CD14-positive monocyte (primary cell): ENCODE measurements around the gene RNPS1. TPM values are rescaled to one million over a fixed set of nuclear protein-coding genes. Genes with fewer than 3 reads are reported as not detected.

Experiments
- DNase-seq, 3 donors: peaks; one replicate each; pipeline ENCODE4 v3.0.0-alpha.2; 2011 to 2022
- H2AFZ ChIP-seq: 2 replicates; pipeline ENCODE4 v1.6.0; 2012; ENCODE audit warnings: mild to moderate bottlenecking, low read depth, low read length, inconsistent platforms; ENCODE audit not compliant: insufficient read depth, poor library complexity, severe bottlenecking
- H3K27ac ChIP-seq, 2 donors: 1 replicate in 1 of 2; 2 replicates in 1 of 2; pipeline ENCODE4 v1.5.1; 2012 to 2013; ENCODE audit warnings: low read length in 2 of 2, control low read depth in 1 of 2, inconsistent platforms in 1 of 2, low read depth in 1 of 2, mild to moderate bottlenecking in 1 of 2
- H3K27me3 ChIP-seq, 2 donors: one replicate each; pipeline versions ENCODE4 v1.6.0 to v1.6.1; 2011 to 2013; ENCODE audit warnings: low read length in 2 of 2; ENCODE audit not compliant: control insufficient read depth in 2 of 2, insufficient read depth in 2 of 2
- H3K36me3 ChIP-seq, 2 donors: replicated peaks in 1 of 2; 1 replicate in 1 of 2; 2 replicates in 1 of 2; pipeline versions ENCODE4 v1.5.1 to v1.6.1; 2012 to 2013; ENCODE audit warnings: low read length in 2 of 2, control low read depth in 1 of 2, inconsistent platforms in 1 of 2, mild to moderate bottlenecking in 1 of 2; ENCODE audit not compliant: insufficient read depth in 2 of 2, control insufficient read depth in 1 of 2
- H3K4me1 ChIP-seq, 2 donors: 1 replicate in 1 of 2; 2 replicates in 1 of 2; pipeline versions ENCODE4 v1.5.1 to v1.6.1; 2012 to 2013; ENCODE audit warnings: low read length in 2 of 2, control low read depth in 1 of 2, inconsistent platforms in 1 of 2, mild to moderate bottlenecking in 1 of 2, moderate library complexity in 1 of 2; ENCODE audit not compliant: insufficient read depth in 2 of 2, control insufficient read depth in 1 of 2
- H3K4me2 ChIP-seq: replicated peaks from 2 replicates; pipeline ENCODE3; 2012; ENCODE audit warnings: low read length, moderate library complexity, mild to moderate bottlenecking; ENCODE audit not compliant: poor library complexity, severe bottlenecking; ENCODE audit errors: extremely low read depth
- H3K4me3 ChIP-seq, 3 experiments: fragments of 200-600 bp in 1 of 3; sonication (generic) in 1 of 3; replicated peaks in 1 of 3; 1 replicate in 2 of 3; 2 replicates in 1 of 3; pipeline ENCODE4 v1.5.1; 2011 to 2013; ENCODE audit warnings: low read length in 3 of 3, mild to moderate bottlenecking in 3 of 3, control low read depth in 2 of 3, low read depth in 2 of 3, inconsistent platforms in 1 of 3, moderate library complexity in 1 of 3
- H3K79me2 ChIP-seq: 2 replicates; pipeline ENCODE4 v1.6.0; 2012; ENCODE audit warnings: mild to moderate bottlenecking, control low read depth, inconsistent platforms, low read length, moderate library complexity; ENCODE audit not compliant: insufficient read depth
- H3K9ac ChIP-seq: 2 replicates; pipeline ENCODE4 v1.6.0; 2017; ENCODE audit warnings: low read length, mild to moderate bottlenecking; ENCODE audit not compliant: insufficient read depth, poor library complexity, severe bottlenecking
- H3K9me3 ChIP-seq, 2 donors: replicated peaks in 1 of 2; 1 replicate in 1 of 2; 2 replicates in 1 of 2; pipeline versions ENCODE4 v1.5.1 to v1.6.1; 2012 to 2013; ENCODE audit warnings: low read length in 2 of 2, control low read depth in 1 of 2; ENCODE audit not compliant: control insufficient read depth in 1 of 2, insufficient read depth in 1 of 2
- H4K20me1 ChIP-seq: 2 replicates; pipeline ENCODE4 v1.6.0; 2012; ENCODE audit warnings: mild to moderate bottlenecking, low read length, control low read depth, moderate library complexity; ENCODE audit not compliant: insufficient read depth
- H3K27ac Mint-ChIP-seq, 7 donors: one replicate each; pipeline ENCODE4 v1.8.0; 2020; ENCODE audit warnings: mild to moderate bottlenecking in 7 of 7, mixed read lengths in 7 of 7, moderate library complexity in 6 of 7, inconsistent platforms in 2 of 7
- H3K27me3 Mint-ChIP-seq, 3 donors: one replicate each; pipeline ENCODE4 v1.8.0; 2021 to 2022; ENCODE audit warnings: low read depth in 3 of 3, mild to moderate bottlenecking in 3 of 3, mixed read lengths in 3 of 3, moderate library complexity in 3 of 3, inconsistent platforms in 1 of 3
- H3K36me3 Mint-ChIP-seq, 2 donors: one replicate each; pipeline ENCODE4 v1.8.0; 2020; ENCODE audit warnings: mixed read lengths in 2 of 2, inconsistent platforms in 1 of 2, mild to moderate bottlenecking in 1 of 2
- H3K4me1 Mint-ChIP-seq: one replicate; pipeline ENCODE4 v1.8.0; 2020; ENCODE audit warnings: mild to moderate bottlenecking, mixed read lengths
- H3K4me3 Mint-ChIP-seq, 2 donors: one replicate each; pipeline ENCODE4 v1.8.0; 2020; ENCODE audit warnings: mild to moderate bottlenecking in 2 of 2, mixed read lengths in 2 of 2, moderate library complexity in 1 of 2
- H3K9me3 Mint-ChIP-seq, 7 donors: one replicate each; pipeline ENCODE4 v1.8.0; 2020 to 2022; ENCODE audit warnings: mixed read lengths in 7 of 7, mild to moderate bottlenecking in 6 of 7, moderate library complexity in 6 of 7, inconsistent platforms in 2 of 7
- WGBS: methylation state at CpG from one replicate; pipeline ENCODE4 v1.1.5; 2013; ENCODE audit warnings: missing lambda C conversion rate; ENCODE audit not compliant: insufficient coverage; 5-methylcytosine and 5-hydroxymethylcytosine counted together
- intact Hi-C, 2 donors: fragments of 100-400 bp; cut with micrococcal nuclease; formaldehyde crosslinking; loops; one replicate each; pipeline versions ENCODE4 v1.15.0 to v1.15.1; 2023
- polyA plus RNA-seq, 3 donors: library from polyadenylated mRNA; depleted of rRNA in 1 of 3; unstranded in 2 of 3; stranded (reverse) in 1 of 3; fragments of 300-500 nt in 2 of 3; fragments of >200 nt in 1 of 3; fragmentation: Illumina TruSeq in 2 of 3; gene quantifications; 1 replicate in 2 of 3; 2 replicates in 1 of 3; pipeline ENCODE4 v1.2.3, GENCODE V29; 2012 to 2021
- TF ChIP-seq, protein P1 (sequence below): fragments of 200-600 bp; IDR thresholded peaks from one replicate; pipeline ENCODE4 v1.8.0; 2022; ENCODE audit warnings: antibody characterized with exemption, mild to moderate bottlenecking

The RNPS1 gene
- polyA plus RNA-seq, 3 donors: 93.7 to 176 (median 106) TPM

DNA sequence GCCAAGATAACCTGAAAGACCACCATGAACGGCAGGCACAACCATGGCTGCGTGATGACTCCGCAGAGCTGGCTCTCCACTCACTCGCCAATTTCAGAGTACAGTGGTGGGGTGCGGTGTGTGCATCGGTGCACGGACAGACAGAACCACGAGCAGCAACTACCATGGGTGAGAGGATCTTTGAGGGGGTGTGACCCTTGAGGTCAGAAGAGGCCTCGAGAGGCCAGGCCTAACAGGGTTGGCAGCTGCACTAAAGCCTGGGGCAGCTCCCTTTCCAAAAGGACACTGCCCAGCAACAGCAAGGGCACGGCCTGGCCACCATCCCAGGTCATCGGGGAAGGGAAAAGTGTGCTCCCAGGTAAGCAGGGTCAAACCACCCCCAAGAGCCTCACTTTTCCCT, 14.6 kb downstream of the RNPS1 start:
- Mint-ChIP-seq H3K27ac (peak overlapping the region in 2 of 7 donors; percentile 59 to 61), H3K4me3 (no peak overlapping the region), H3K27me3 (peaks cover 0 to 1% (median 0%) of the 10 kb centered on the region in 3 donors), H3K9me3 (no peaks in the 10 kb centered on the region), H3K4me1 (peaks cover 15% of the 10 kb centered on the region), H3K36me3 (peaks cover 45 to 63% of the 10 kb centered on the region in 2 donors)
- Histone ChIP-seq H3K4me1 (peaks cover 19 to 20% of the 10 kb centered on the region in 2 donors), H3K27ac (no peak overlapping the region), H3K9ac (no peak overlapping the region), H4K20me1 (peaks cover 31% of the 10 kb centered on the region), H3K9me3 (no peaks in the 10 kb centered on the region), H3K4me2 (no peak overlapping the region), H3K79me2 (peaks cover 34% of the 10 kb centered on the region), H3K4me3 (no peak overlapping the region), H3K27me3 (no peaks in the 10 kb centered on the region), H2AFZ (no peak overlapping the region), H3K36me3 (peaks cover 53 to 55% of the 10 kb centered on the region in 2 donors)
- no peak for DNase-seq
- intact Hi-C loops: loop anchor here in 1 of 2 donors (5.0 to 10.0 kb wide), 2 partner anchors 56 to 248 kb away; partner anchors contain the start of genes CASKIN1 and ZNF598
- WGBS: 89% methylated on average over 6 of the region's 11 CpGs
- TF ChIP-seq, protein P1, sequence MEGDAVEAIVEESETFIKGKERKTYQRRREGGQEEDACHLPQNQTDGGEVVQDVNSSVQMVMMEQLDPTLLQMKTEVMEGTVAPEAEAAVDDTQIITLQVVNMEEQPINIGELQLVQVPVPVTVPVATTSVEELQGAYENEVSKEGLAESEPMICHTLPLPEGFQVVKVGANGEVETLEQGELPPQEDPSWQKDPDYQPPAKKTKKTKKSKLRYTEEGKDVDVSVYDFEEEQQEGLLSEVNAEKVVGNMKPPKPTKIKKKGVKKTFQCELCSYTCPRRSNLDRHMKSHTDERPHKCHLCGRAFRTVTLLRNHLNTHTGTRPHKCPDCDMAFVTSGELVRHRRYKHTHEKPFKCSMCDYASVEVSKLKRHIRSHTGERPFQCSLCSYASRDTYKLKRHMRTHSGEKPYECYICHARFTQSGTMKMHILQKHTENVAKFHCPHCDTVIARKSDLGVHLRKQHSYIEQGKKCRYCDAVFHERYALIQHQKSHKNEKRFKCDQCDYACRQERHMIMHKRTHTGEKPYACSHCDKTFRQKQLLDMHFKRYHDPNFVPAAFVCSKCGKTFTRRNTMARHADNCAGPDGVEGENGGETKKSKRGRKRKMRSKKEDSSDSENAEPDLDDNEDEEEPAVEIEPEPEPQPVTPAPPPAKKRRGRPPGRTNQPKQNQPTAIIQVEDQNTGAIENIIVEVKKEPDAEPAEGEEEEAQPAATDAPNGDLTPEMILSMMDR: no peak

DNA sequence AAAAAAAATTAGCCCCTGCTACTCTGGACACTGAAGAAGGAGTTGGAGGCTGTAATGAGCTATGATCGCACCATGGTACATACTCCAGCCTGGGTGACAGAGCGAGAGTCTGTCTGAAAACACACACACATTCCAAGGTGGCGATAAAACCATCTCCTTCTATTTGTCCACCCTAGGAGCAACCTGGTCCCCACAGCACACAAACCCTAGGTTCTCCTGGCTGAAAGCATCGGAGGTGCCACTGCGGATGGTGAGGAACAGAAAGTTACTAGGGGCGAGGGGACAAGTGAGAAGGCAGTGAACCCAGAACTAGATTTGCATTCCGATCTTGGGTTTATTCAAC, 15.1 kb downstream of the RNPS1 start:
- Mint-ChIP-seq H3K27ac (peak overlapping the region in 5 of 7 donors; percentile 24 to 77 (median 61)), H3K9me3 (no peaks in the 10 kb centered on the region), H3K4me3 (no peak overlapping the region), H3K27me3 (peaks cover 0 to 1% (median 0%) of the 10 kb centered on the region in 3 donors), H3K36me3 (peaks cover 41 to 62% of the 10 kb centered on the region in 2 donors), H3K4me1 (peaks cover 15% of the 10 kb centered on the region)
- no CpG with 5 or more reads among the region's 7 CpGs for WGBS
- Histone ChIP-seq H3K4me3 (no peak overlapping the region), H3K36me3 (peaks cover 48 to 50% of the 10 kb centered on the region in 2 donors), H3K27ac (no peak overlapping the region), H3K9me3 (no peaks in the 10 kb centered on the region), H3K79me2 (peaks cover 31% of the 10 kb centered on the region), H3K9ac (no peak overlapping the region), H3K27me3 (no peaks in the 10 kb centered on the region), H3K4me2 (no peak overlapping the region), H3K4me1 (peaks cover 19 to 20% of the 10 kb centered on the region in 2 donors), H4K20me1 (peaks cover 26% of the 10 kb centered on the region), H2AFZ (no peak overlapping the region)
- intact Hi-C loops: loop anchor here in 1 of 2 donors (5.0 to 10.0 kb wide), 2 partner anchors 55 to 248 kb away; partner anchors contain the start of genes CASKIN1 and ZNF598
- no peak for DNase-seq
- TF ChIP-seq, protein P1: no peak
